ENCODE results near the gene STMN3. TPM values are rescaled to one million over a fixed set of nuclear protein-coding genes. Genes with fewer than 3 reads are reported as not detected.

STMN3 gene
- polyA plus RNA-seq, 1 of the 3 experiments (the other 2 are of a cell fraction), result 111 TPM

DNA sequence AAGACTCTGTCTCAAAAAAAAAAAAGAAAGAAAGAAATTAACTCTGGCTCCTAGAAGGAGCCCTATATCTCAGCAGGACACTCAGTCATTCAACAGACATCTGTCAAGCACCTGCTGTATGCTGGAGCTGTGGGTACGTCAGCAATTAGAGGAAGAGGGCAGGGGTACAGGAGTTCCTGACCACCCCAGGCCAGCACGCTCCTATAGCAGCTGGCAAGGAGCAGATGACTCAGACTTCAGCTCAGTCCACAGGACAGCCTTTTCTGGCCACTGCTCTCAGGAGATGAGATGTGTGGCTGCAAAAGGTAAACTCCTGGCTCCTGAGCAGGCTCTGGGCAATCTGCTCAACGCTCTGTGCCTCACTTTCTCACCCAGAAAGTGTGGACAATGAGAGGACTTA is 3.2 kb upstream of the STMN3 start:
- CTCF ChIA-PET, result interaction anchor here (0.6 to 5.5 kb wide), 2 partner anchors 118 to 220 kb away, joined by 3 to 27 read pairs; partner anchors contain the start of gene PTK6
- Histone ChIP-seq H3K4me1 (ENCODE audit: control insufficient read depth in 1 of 2, insufficient read depth in 2 of 2, low read depth in 1 of 2, low read length in 1 of 2) (peaks cover 12 to 33% of the 10 kb centered on the region in 2 experiments; a peak in 2 of 4 replicates), H3K4me2 (no peak overlapping the region), H3K9ac (no peak overlapping the region), H3K9me2 (no peaks in the 10 kb centered on the region), H3K79me2 (ENCODE audit: insufficient read depth) (peaks cover 35% of the 10 kb centered on the region), H3K27ac (ENCODE audit: low read depth in 2 of 2, low read length in 1 of 2) (no peak overlapping the region), H3K4me3 (ENCODE audit: low read depth in 2 of 2, low read length in 1 of 2) (no peak overlapping the region), H3K9me3 (no peaks in the 10 kb centered on the region), H3F3A (replicated peaks; ENCODE audit: insufficient read depth) (peaks cover 8% of the 10 kb centered on the region), H3K36me3 (replicated peaks in 1 of 2; ENCODE audit: control insufficient read depth in 1 of 2, insufficient read depth in 2 of 2, low read length in 1 of 2) (peaks cover 0 to 11% of the 10 kb centered on the region in 2 experiments), H4K20me1 (ENCODE audit: insufficient read depth) (peaks cover 7% of the 10 kb centered on the region), H2AFZ (ENCODE audit: low read depth) (no peak overlapping the region), H3K27me3 (ENCODE audit: insufficient read depth) (no peaks in the 10 kb centered on the region)
- POLR2A ChIA-PET, result no interaction called here
- TF ChIP-seq TAF1 (IDR thresholded peaks at IDR 0.05; ENCODE audit: borderline replicate concordance, low read depth, low read length) (no peak), NRF1 (IDR thresholded peaks at IDR 0.05; ENCODE audit: low read depth, low read length) (no peak), TEAD4 (IDR thresholded peaks at IDR 0.05; ENCODE audit: borderline replicate concordance, insufficient read depth) (no peak), RAD21 (IDR thresholded peaks at IDR 0.05; ENCODE audit: low read length) (no peak), SIN3A (IDR thresholded peaks at IDR 0.05; ENCODE audit: borderline replicate concordance, low read depth, low read length) (no peak), NFIC (IDR thresholded peaks at IDR 0.05; ENCODE audit: borderline replicate concordance) (no peak), RFX5 (IDR thresholded peaks at IDR 0.05; ENCODE audit: low read length) (no peak), CHD2 (IDR thresholded peaks at IDR 0.05; ENCODE audit: low read length, partially characterized antibody) (no peak)
- DNase-seq, result no peak
- WGBS (ENCODE audit: low lambda C conversion rate), result 85% methylated on average over 3 of the region's 3 CpGs

DNA sequence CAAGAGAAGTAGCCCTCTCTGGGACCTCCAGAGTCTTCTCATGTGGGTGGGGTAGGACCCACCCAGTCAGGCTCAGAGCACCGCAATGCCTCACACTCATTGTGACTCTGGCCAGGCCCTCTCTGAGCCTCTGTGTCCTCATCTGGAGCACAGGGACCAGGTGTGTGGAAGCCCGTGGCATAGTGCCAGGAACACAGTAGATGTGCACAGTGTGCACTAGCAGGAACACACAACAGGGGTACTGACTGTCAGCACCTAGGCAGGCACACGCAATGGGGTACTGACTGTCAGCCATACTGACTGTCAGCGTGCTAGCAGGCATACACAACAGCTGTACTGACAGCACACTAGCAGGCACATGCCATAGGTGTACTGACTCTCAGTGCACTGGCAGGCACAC is 2.0 kb upstream of the STMN3 start:
- 90% methylated on average over 2 of the region's 4 CpGs for WGBS (ENCODE audit: low lambda C conversion rate)
- no peak for DNase-seq
- H4K20me1 ChIP-seq (ENCODE audit: insufficient read depth), result peaks cover 14% of the 10 kb centered on the region
- TF ChIP-seq JUND (IDR thresholded peaks at IDR 0.05) (no peak), RFX5 (IDR thresholded peaks at IDR 0.05; ENCODE audit: low read length) (no peak), MAX (IDR thresholded peaks at IDR 0.05; ENCODE audit: low read depth) (no peak), GATA2 (CRISPR knock-in tag; IDR thresholded peaks at IDR 0.05) (no peak), FOXM1 (IDR thresholded peaks at IDR 0.05; ENCODE audit: low read depth) (no peak), FOSL2 (IDR thresholded peaks at IDR 0.05; ENCODE audit: borderline replicate concordance, low read depth) (no peak), YY1 (IDR thresholded peaks at IDR 0.05; ENCODE audit: low read depth) (no peak), PBX3 (IDR thresholded peaks at IDR 0.05) (no peak), MEF2A (IDR thresholded peaks at IDR 0.05; ENCODE audit: borderline replicate concordance, low read depth) (no peak), EP300 (IDR thresholded peaks at IDR 0.05; ENCODE audit: borderline replicate concordance in 1 of 2, low read depth in 1 of 2, low read length in 1 of 2) (no peak), RCOR1 (IDR thresholded peaks at IDR 0.05; ENCODE audit: low read length) (no peak), NRF1 (IDR thresholded peaks at IDR 0.05; ENCODE audit: low read depth, low read length) (no peak), FOXJ3 (CRISPR knock-in tag; IDR thresholded peaks at IDR 0.05) (no peak)
- peaks cover 8% of the 10 kb centered on the region for H3F3A ChIP-seq (replicated peaks; ENCODE audit: insufficient read depth)
- peaks cover 13 to 36% of the 10 kb centered on the region in 2 experiments; a peak in 2 of 4 replicates for H3K4me1 ChIP-seq (ENCODE audit: control insufficient read depth in 1 of 2, insufficient read depth in 2 of 2, low read depth in 1 of 2, low read length in 1 of 2)
- no peaks in the 10 kb centered on the region for H3K9me2 ChIP-seq
- no peak overlapping the region for H3K4me2 ChIP-seq
- no peak overlapping the region for H2AFZ ChIP-seq (ENCODE audit: low read depth)
- POLR2A ChIA-PET, result no interaction called here
- no peak overlapping the region for H3K9ac ChIP-seq
- H3K9me3 ChIP-seq, result no peaks in the 10 kb centered on the region
- H3K27me3 ChIP-seq (ENCODE audit: insufficient read depth), result no peaks in the 10 kb centered on the region
- H3K27ac ChIP-seq (ENCODE audit: low read depth in 2 of 2, low read length in 1 of 2), result no peak overlapping the region; a peak in 1 of 4 replicates
- H3K79me2 ChIP-seq (ENCODE audit: insufficient read depth), result peaks cover 32% of the 10 kb centered on the region
- H3K4me3 ChIP-seq (ENCODE audit: low read depth in 2 of 2, low read length in 1 of 2), result no peak overlapping the region
- CTCF ChIA-PET, result interaction anchor here (5.5 kb wide), 1 partner anchor 117 kb away, joined by 27 read pairs; the partner anchor contains the start of gene PTK6
- H3K36me3 ChIP-seq (replicated peaks in 1 of 2; ENCODE audit: control insufficient read depth in 1 of 2, insufficient read depth in 2 of 2, low read length in 1 of 2), result no peaks in the 10 kb centered on the region
